GM19463 (cell line): ENCODE measurements around the gene DVL3.
A peak's percentile ranks its signal among the peaks of the same experiment; 100 is the strongest.

ENCODE experiments used
- ATAC-seq: cut with Tn5 transposase; IDR thresholded peaks from one replicate; pipeline ENCODE4 v1.9.1; 2021; ENCODE audit warnings: mild to moderate bottlenecking, moderate library complexity; ENCODE audit not compliant: unreplicated experiment

DVL3 gene

GRCh38 chr3:184176377-184177330 is 21.5 kb downstream of the DVL3 start:
- ATAC-seq, result no peak

DNA sequence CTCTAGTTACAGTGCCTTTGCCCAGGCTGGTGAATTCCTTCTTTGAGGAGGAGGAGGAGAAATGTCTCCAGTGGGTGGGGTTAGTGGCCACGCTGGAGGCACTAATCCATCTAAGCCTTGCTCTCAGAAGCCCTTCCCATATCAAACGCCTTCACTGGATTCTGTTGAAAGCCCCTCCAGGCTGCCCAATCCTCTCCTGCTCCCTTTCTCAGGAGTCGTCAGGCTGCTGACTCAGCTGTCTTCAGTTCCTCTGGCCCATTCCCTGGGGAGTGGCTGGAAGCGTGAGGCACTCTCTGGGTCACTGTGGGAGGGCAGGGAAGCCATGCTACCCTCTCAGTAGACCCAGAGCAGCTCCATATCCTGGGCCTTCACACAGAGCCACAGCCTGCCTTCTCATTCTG is 22.2 kb downstream of the DVL3 start:
- ATAC-seq, result no peak

DNA sequence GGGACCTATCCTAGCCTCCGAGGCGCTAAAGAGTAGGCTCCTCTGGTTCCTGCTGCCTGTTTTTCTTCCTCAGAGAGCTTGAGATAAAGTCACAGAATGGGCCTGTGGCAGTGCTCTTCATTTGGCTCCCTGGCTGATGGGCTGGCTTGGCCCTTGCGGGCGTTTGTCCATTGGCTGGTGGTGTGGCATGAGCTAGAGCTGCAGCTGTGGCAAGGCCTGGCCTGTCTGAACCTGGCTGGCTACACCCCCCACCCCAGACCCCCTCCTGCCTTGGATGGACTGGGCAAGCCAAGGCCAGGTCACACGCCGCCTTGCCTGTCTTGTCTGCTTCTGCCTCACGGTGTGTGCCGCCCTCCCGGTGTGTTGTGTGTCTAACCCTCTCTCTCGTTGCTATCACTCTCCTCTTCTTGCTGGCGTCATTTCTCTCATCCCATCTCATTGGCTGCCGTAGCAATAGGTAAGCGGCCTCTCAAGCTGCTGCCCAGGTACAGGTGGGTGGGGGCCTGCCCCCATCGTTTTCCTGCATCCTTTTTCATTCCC is 22.7 kb downstream of the DVL3 start:
- ATAC-seq, result no peak

GRCh38 chr3:184178521-184179138 is 23.5 kb downstream of the DVL3 start:
- no peak for ATAC-seq

DNA sequence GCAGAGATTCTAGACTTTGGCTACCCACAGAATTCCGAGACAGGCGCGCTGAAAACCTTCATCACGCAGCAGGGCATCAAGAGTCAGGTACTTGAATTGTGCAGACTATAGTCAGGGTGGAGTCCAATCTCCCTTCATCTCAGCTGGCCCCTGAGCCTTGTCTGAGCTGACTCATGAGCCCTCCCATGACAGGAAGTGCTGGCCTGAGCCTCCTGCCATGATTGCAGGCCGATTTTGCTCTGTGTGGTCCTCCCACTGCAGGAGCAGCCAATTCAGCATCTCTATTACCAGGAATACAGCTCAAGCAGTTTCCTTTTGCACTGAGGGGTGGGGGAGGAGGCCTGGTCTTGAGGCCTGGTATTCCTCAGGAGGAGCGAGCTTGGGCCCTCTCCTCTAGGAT is 25.0 kb downstream of the DVL3 start:
- no peak for ATAC-seq

DNA sequence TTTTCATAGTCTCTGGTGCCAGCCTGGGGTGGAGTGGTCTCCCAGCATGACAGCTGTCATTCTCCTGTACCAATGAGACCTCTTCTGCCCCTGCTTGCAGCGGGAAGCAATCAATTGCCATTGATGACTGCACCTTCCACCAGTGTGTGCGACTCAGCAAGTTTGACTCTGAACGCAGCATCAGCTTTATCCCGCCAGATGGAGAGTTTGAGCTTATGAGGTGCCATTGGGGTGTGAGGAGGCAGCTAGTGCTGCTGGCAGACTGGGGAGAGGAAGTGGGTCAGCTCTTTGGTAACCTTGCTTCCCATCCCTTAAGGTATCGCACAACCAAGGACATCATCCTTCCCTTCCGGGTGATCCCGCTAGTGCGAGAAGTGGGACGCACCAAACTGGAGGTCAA is 26.4 kb downstream of the DVL3 start:
- no peak for ATAC-seq

DNA sequence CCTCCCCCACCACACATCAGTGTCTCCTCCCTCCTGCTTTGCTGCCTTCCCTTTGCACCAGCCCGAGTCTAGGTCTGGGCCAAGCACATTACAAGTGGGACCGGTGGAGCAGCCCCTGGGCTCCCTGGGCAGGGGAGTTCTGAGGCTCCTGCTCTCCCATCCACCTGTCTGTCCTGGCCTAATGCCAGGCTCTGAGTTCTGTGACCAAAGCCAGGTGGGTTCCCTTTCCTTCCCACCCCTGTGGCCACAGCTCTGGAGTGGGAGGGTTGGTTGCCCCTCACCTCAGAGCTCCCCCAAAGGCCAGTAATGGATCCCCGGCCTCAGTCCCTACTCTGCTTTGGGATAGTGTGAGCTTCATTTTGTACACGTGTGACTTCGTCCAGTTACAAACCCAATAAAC is 28.5 kb downstream of the DVL3 start:
- ATAC-seq, result no peak

GRCh38 chr3:184184546-184185230 is 29.5 kb downstream of the DVL3 start:
- ATAC-seq, result no peak

- ATAC-seq, result peak; percentile 94
Observed at GRCh38 chr3:184185461-184186183, 30.4 kb downstream of the DVL3 start.

- ATAC-seq, result peak; percentile 17
Observed at GRCh38 chr3:184186184-184186901, 31.2 kb downstream of the DVL3 start, which contains the start of gene ABCF3. TSS of gene ABCF3 (plus strand) at chr3:184186199. CDS start at chr3:184186208, 9 bp downstream.

GRCh38 chr3:184186902-184187207 is 31.7 kb downstream of the DVL3 start:
- ATAC-seq, result no peak

GRCh38 chr3:184188080-184188479 is 32.9 kb downstream of the DVL3 start:
- ATAC-seq, result no peak

DNA sequence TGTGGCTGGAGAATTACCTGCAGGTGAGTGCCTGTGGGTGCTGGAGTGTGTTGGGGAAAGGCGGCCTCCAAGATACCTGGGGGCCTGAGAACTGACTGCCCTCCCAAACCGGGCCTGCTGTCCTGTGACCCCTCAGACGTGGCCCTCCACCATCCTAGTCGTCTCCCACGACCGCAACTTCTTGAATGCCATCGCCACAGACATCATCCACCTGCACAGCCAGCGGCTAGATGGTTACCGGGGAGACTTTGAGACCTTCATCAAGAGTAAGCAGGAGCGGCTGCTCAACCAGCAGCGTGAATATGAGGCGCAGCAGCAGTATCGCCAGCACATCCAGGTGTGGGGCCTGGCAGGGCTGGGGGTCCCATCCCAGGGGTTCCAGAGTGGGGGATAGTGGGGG is 34.2 kb downstream of the DVL3 start:
- no peak for ATAC-seq

DNA sequence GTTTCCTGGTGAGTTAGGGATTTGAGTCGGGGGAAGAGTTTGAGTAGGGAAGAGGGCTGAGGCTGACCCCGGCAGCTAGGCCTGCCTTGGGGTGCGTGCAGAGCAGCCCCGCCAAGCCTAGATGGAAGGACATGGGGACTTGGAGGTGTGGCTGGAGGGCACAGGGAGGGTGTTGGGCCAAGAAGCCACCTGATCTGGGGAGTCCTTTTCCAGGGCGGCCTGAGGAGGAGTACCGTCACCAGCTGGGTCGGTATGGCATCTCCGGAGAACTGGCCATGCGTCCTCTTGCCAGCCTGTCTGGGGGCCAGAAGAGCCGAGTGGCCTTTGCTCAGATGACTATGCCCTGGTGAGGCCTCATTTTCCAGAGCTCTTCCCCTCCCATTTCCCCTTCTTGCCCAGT is 37.7 kb downstream of the DVL3 start:
- ATAC-seq, result no peak

DNA sequence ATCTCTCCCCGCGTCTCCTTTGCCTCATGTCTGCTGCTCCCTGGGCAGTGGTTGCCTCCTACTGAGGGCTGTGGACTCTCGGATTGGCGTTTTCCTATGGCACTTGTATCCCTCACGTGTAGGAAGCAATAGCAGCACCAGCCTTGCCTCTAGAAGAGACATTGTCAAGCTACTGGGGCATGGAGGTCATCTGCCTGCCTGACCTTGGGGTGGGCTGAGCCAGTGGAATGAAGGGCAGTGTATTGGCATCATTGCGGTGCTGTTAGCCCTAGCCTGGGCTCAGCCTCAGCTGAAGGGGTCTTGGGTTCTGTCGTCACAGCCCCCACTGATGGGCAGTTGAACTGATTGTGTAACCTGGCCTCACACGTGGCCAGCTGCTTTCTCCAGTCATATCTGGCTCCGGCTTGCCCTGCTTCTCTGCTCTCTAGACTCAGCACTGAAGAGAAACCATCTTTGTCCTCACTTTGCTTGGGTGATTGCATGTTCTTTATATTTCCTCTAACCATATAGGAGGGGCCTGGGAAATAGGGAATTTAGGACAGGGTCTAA is 38.9 kb downstream of the DVL3 start:
- no peak for ATAC-seq

DNA sequence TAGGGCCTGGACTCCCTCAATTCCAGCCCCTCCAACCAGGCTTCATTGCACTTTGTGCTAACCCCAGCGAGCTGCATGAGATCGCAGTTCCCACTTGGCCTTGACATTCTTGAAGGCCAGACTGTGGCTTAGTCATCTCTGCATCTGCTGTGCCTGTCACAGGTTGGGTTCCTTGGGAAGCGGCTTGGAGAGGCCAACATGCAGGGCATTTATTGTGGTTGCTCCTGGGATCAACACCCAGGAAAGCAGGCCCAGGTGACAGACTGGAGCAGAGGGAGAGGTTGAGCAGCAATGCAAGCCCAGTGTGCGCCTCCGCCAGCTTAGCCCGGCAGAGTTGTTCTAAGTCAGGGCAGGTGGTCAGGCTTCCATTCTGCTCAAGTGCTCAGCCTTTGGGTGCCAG is 41.4 kb downstream of the DVL3 start:
- no peak for ATAC-seq

DNA sequence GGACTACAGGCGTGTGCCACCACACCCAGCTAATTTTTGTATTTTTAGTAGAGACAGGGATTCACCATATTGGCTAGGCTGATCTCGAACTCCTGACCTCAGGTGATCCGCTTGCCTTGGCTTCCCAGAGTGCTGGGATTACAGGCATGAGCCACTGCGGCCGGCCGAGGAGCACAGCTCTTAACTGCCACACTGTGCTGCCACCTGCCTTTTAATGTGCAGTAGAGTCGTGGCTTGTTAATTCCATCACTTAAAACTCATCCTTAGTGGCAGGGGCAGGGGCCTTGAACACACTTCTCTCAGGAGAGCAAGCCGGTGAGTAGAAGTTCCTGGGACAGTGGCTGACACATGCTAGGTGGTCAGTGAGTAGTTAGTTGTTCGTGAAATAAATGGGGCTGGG is 43.3 kb downstream of the DVL3 start:
- ATAC-seq, result no peak

DNA sequence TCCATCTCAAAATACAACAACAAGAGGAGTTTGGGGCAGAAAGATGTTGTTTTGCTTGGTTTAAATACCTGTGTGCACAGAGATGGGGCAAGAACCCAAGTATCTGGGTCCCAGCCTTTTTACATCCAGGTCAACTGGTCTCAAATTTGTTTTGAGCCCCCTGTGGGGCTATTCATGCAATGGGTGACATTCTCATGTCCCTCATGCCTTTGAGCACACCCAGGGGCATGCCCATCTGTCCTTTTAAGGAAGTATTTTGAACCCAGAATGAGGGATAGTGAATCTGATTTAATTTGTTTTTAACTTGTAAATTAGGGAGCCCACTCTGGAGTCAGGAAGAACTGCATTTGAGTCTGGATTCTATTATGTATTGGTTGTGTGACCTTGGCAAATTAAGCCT is 45.6 kb downstream of the DVL3 start:
- ATAC-seq, result no peak

DNA sequence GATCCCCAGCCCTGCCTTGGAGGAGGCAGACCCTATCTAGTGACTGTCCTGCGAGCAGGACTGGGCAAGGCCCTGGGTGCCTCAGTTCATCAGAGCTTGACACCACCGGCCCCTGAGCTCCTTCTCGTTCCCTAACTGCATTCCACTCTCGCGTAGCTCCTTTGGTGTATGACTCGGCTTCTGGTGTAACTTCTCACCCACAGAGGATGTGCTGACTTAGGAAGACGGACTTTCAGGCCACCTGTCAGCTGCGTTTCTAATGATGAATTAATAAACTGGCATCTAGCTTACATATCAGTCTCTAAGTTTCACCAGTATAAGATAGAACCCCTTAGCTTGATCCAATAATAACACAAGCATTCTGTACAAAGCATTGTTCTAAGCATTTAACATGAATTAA is 48.3 kb downstream of the DVL3 start:
- ATAC-seq, result no peak
